GM12801 (cell line): ENCODE data around the gene CLCN7.

ENCODE experiments used
- CTCF ChIP-seq: IDR thresholded peaks from one replicate; pipeline ENCODE4 v1.5.1; 2011; ENCODE audit warnings: control low read depth; ENCODE audit not compliant: insufficient read length; ENCODE audit errors: extremely low read depth

CLCN7 gene

GRCh38 chr16:1426734-1427471 is 47.9 kb downstream of the CLCN7 start:
- TF ChIP-seq CTCF: no peak

- TF ChIP-seq CTCF: no peak
Observed at GRCh38 chr16:1425616-1426370, 49.0 kb downstream of the CLCN7 start.

GRCh38 chr16:1424028-1424427 is 50.8 kb downstream of the CLCN7 start:
- no peak for TF ChIP-seq CTCF

- no peak for TF ChIP-seq CTCF
Observed at GRCh38 chr16:1422076-1422475, 52.8 kb downstream of the CLCN7 start.

- TF ChIP-seq CTCF: no peak
Observed at GRCh38 chr16:1420111-1420539, 54.7 kb downstream of the CLCN7 start.

GRCh38 chr16:1416521-1416941 is 58.3 kb downstream of the CLCN7 start:
- no peak for TF ChIP-seq CTCF

- TF ChIP-seq CTCF: no peak
Observed at GRCh38 chr16:1414532-1415260, 60.1 kb downstream of the CLCN7 start, which contains the start of gene UNKL. Gene UNKL (minus strand): TSS chr16:1414704. CDS start chr16:1414691, 13 bp downstream.
